CD4-positive, alpha-beta T cell (primary cell): ENCODE measurements around the gene BAIAP2. TPM values are rescaled to one million over a fixed set of nuclear protein-coding genes. Genes with fewer than 3 reads are reported as not detected.

Source experiments
- ATAC-seq: fragments of 200-7000 bp; cut with Tn5 transposase; one replicate; pipeline ENCODE4 v1.10.0; 2022; ENCODE audit warnings: mild to moderate bottlenecking; ENCODE audit not compliant: poor library complexity
- CTCF ChIA-PET: fragments of 350-600 bp; sonication (Branson Sonifier 250); formaldehyde crosslinking; loops from one replicate; lab custom pipeline; 2021; ENCODE audit warnings: antibody characterized with exemption, inconsistent platforms; lab: Charles Lee
- POLR2A ChIA-PET: fragments of 350-600 bp; sonication (Branson Sonifier 250); formaldehyde crosslinking; loops from one replicate; lab custom pipeline; 2021; ENCODE audit warnings: antibody characterized with exemption, inconsistent platforms; lab: Charles Lee
- DNase-seq, 14 experiments: peaks; one replicate each; pipeline ENCODE4 v3.0.0-alpha.2; 2013 to 2020; ENCODE audit warnings: mixed read lengths in 2 of 14
- H3K27ac ChIP-seq, 2 donors: one replicate each; pipeline versions ENCODE4 v1.5.1 to v1.7.0; 2013; ENCODE audit warnings: low read length in 2 of 2, low read depth in 1 of 2, mild to moderate bottlenecking in 1 of 2
- H3K27me3 ChIP-seq, 2 experiments: 1 replicate in 1 of 2; 2 replicates in 1 of 2; pipeline versions ENCODE4 v1.6.1 to v1.7.0; 2013; ENCODE audit warnings: low read length in 2 of 2, control low read depth in 1 of 2, mild to moderate bottlenecking in 1 of 2, moderate library complexity in 1 of 2; ENCODE audit not compliant: insufficient read depth in 2 of 2, control insufficient read depth in 1 of 2
- H3K36me3 ChIP-seq: one replicate; pipeline ENCODE4 v1.6.1; 2013; ENCODE audit warnings: low read length, control low read depth; ENCODE audit not compliant: insufficient read depth
- H3K4me1 ChIP-seq: one replicate; pipeline ENCODE4 v1.6.1; 2013; ENCODE audit warnings: low read length, control low read depth; ENCODE audit not compliant: insufficient read depth
- H3K4me3 ChIP-seq: one replicate; pipeline ENCODE4 v1.5.1; 2013; ENCODE audit warnings: mild to moderate bottlenecking, low read length, moderate library complexity
- H3K9me3 ChIP-seq, 2 experiments: 1 replicate in 1 of 2; 2 replicates in 1 of 2; pipeline versions ENCODE4 v1.6.1 to v1.7.0; 2013; ENCODE audit warnings: low read length in 2 of 2, mild to moderate bottlenecking in 2 of 2, control low read depth in 1 of 2, moderate library complexity in 1 of 2; ENCODE audit not compliant: control insufficient read depth in 1 of 2, insufficient read depth in 1 of 2
- H3K27ac Mint-ChIP-seq: one replicate; pipeline ENCODE4 v1.8.0; 2020; ENCODE audit warnings: mixed read lengths
- H3K27me3 Mint-ChIP-seq: one replicate; pipeline ENCODE4 v1.8.0; 2021; ENCODE audit warnings: mixed read lengths
- H3K36me3 Mint-ChIP-seq: one replicate; pipeline ENCODE4 v1.8.0; 2021; ENCODE audit warnings: low read depth, mixed read lengths
- H3K4me1 Mint-ChIP-seq: one replicate; pipeline ENCODE4 v1.8.0; 2021; ENCODE audit warnings: low read depth, mixed read lengths
- H3K4me3 Mint-ChIP-seq: one replicate; pipeline ENCODE4 v1.8.0; 2020; ENCODE audit warnings: mild to moderate bottlenecking, mixed read lengths
- H3K9me3 Mint-ChIP-seq: one replicate; pipeline ENCODE4 v1.8.0; 2020; ENCODE audit warnings: mixed read lengths
- CTCF ChIP-seq: fragments of 200-600 bp; IDR thresholded peaks from one replicate; pipeline ENCODE4 v1.8.0; 2022; ENCODE audit warnings: antibody characterized with exemption, mild to moderate bottlenecking
- intact Hi-C, 2 experiments: fragments of 100-400 bp; cut with DNase I in 1 of 2; cut with micrococcal nuclease in 1 of 2; formaldehyde crosslinking; loops; one replicate each; pipeline versions ENCODE4 v1.15.1 to v1.9.0; 2023 to 2025; cut with DNase I, micrococcal nuclease
- total RNA-seq, 174 experiments: library from RNA in 2 of 174; stranded (reverse) in 2 of 174; gene quantifications; one replicate each; pipeline ENCODE4 v1.2.3 and lab custom pipeline; 2021 to 2026

BAIAP2 gene
- total RNA-seq, 2 experiments from 2014 or later, result 4.2 to 4.9 TPM

DNA sequence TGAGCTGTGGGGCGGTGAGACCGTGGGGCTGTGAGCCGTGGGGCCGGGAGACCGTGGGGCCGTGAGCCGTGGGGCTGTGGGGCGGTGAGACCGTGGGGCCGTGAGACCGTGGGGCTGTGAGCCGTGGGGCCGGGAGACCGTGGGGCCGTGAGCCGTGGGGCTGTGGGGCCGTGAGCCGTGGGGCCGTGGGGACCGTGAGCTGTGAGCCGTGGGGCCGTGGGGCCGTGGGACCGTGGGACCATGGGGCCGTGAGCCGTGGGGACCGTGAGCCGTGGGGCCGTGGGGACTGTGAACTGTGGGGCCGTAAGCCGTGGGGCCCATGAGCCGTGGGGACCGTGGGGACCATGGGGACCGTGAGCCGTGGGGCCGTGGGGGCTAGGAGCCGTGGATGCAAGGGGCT is 105.7 kb downstream of the BAIAP2 start:
- Mint-ChIP-seq H3K36me3 (no peaks in the 10 kb centered on the region), H3K9me3 (no peaks in the 10 kb centered on the region), H3K27ac (no peak overlapping the region), H3K4me1 (no peaks in the 10 kb centered on the region), H3K4me3 (no peak overlapping the region), H3K27me3 (no peaks in the 10 kb centered on the region)
- POLR2A ChIA-PET, result no interaction called here
- TF ChIP-seq CTCF, result no peak
- intact Hi-C loops, result loop anchor here in 1 of 2 experiments (5.0 kb wide), 1 partner anchor 102 kb away; no protein-coding TSS in a partner anchor
- no peaks in the 10 kb centered on the region for H3K36me3 ChIP-seq
- ATAC-seq, result no peak
- no peaks in the 10 kb centered on the region for H3K4me1 ChIP-seq
- H3K27ac ChIP-seq, result no peak overlapping the region
- H3K4me3 ChIP-seq, result no peak overlapping the region
- DNase-seq, result no peak
- peaks cover 0 to 3% of the 10 kb centered on the region in 2 experiments for H3K27me3 ChIP-seq
- CTCF ChIA-PET, result no interaction called here
- H3K9me3 ChIP-seq, result no peaks in the 10 kb centered on the region

- intact Hi-C loops, result loop anchor here (1.0 to 5.0 kb wide), 4 partner anchors 99 to 458 kb away; no protein-coding TSS in a partner anchor
- no peaks in the 10 kb centered on the region for H3K27me3 Mint-ChIP-seq
- H3K9me3 Mint-ChIP-seq, result no peaks in the 10 kb centered on the region
- DNase-seq, result peak; percentile 35 to 78 (median 56)
- no peaks in the 10 kb centered on the region for H3K4me1 ChIP-seq
- ChIA-PET CTCF (no interaction called here), POLR2A (no interaction called here)
- H3K4me3 ChIP-seq, result no peak overlapping the region
- H3K27ac Mint-ChIP-seq, result no peak overlapping the region
- H3K4me3 Mint-ChIP-seq, result no peak overlapping the region
- no peak overlapping the region for H3K27ac ChIP-seq
- H3K4me1 Mint-ChIP-seq, result no peaks in the 10 kb centered on the region
- no peaks in the 10 kb centered on the region for H3K9me3 ChIP-seq
- H3K27me3 ChIP-seq, result peaks cover 0 to 3% of the 10 kb centered on the region in 2 experiments
- H3K36me3 Mint-ChIP-seq, result no peaks in the 10 kb centered on the region
- no peaks in the 10 kb centered on the region for H3K36me3 ChIP-seq
- peak; percentile 53 for TF ChIP-seq CTCF
- ATAC-seq, result peak; percentile 73
Observed at GRCh38 chr17:81142301-81143199, 107.6 kb downstream of the BAIAP2 start.

DNA sequence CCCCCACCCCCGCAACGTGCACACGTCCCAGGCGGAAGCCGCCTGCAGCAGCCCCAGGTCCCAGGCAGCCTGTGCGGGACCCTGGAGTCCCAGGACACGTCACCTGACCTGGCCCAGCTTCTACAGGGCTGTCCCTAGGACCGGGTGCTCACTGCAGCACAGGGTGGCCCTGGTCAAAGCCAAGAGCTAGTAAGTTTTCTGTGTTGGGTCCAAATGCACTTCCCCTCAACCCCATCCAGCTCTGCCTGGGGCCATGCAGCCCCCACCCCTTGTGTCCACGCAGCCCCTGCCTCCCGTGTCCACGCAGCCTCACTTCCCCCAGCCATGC is 108.2 kb downstream of the BAIAP2 start:
- H3K36me3 ChIP-seq, result no peaks in the 10 kb centered on the region
- no peak overlapping the region for H3K27ac Mint-ChIP-seq
- ChIA-PET POLR2A (no interaction called here), CTCF (no interaction called here)
- no peaks in the 10 kb centered on the region for H3K4me1 Mint-ChIP-seq
- no peak for DNase-seq
- no peak overlapping the region for H3K4me3 ChIP-seq
- intact Hi-C loops, result loop anchor here (2.0 to 5.0 kb wide), 2 partner anchors 99 to 458 kb away; no protein-coding TSS in a partner anchor
- H3K36me3 Mint-ChIP-seq, result no peaks in the 10 kb centered on the region
- H3K9me3 ChIP-seq, result no peaks in the 10 kb centered on the region
- H3K4me3 Mint-ChIP-seq, result no peak overlapping the region
- no peak for ATAC-seq
- no peaks in the 10 kb centered on the region for H3K27me3 Mint-ChIP-seq
- no peaks in the 10 kb centered on the region for H3K9me3 Mint-ChIP-seq
- TF ChIP-seq CTCF, result no peak
- peaks cover 0 to 3% of the 10 kb centered on the region in 2 experiments for H3K27me3 ChIP-seq
- no peaks in the 10 kb centered on the region for H3K4me1 ChIP-seq
- H3K27ac ChIP-seq, result no peak overlapping the region
